HepG2 (cell line): ENCODE measurements around the gene PNPLA2. TPM values are rescaled to one million over a fixed set of nuclear protein-coding genes. Genes with fewer than 3 reads are reported as not detected.
A peak's percentile ranks its signal among the peaks of the same experiment; 100 is the strongest.

Source experiments
- ATAC-seq: fragments of 200-7000 bp; cut with Tn5 transposase; 3 replicates; pipeline ENCODE4 v1.9.1; 2020; ENCODE audit warnings: mild to moderate bottlenecking, moderate library complexity
- BruUV-seq: library from RNA; stranded (reverse); fragments of 400-500 nt; replicated peaks from 2 replicates; lab custom pipeline; 2021; lab: Mats Ljungman, UMichigan
- CTCF ChIA-PET: fragments of 300-600 bp; formaldehyde crosslinking; extraction: SDS; loops from one replicate; lab custom pipeline; 2021; ENCODE audit warnings: low total read pairs, inconsistent platforms, low intra/inter-chr PET ratio; lab: Yijun Ruan, JAX
- POLR2A ChIA-PET: fragments of 350-600 bp; sonication (Branson Sonifier 250); formaldehyde crosslinking; loops from one replicate; lab custom pipeline; 2020; ENCODE audit warnings: antibody characterized with exemption, inconsistent platforms; lab: Yijun Ruan, JAX
- DNase-seq: peaks from one replicate; pipeline ENCODE4 v3.0.0-alpha.2; 2015; ENCODE audit warnings: low spot score
- FAIRE-seq: peaks from 3 replicates; lab custom pipeline; 2011; peaks lifted over from hg19 to GRCh38; lab: Jason Lieb, UNC
- H2AFZ ChIP-seq: one replicate; pipeline ENCODE4 v1.6.1; 2011; ENCODE audit warnings: low read length, inconsistent platforms
- H3K27ac ChIP-seq: fragments of 300-600 bp; 3 replicates; pipeline ENCODE4 v1.8.0; 2011; ENCODE audit warnings: mixed run types, mild to moderate bottlenecking, mixed read lengths, low read length, inconsistent platforms; ENCODE audit not compliant: insufficient read depth; ENCODE audit errors: extremely low read length
- H3K27me3 ChIP-seq, 2 experiments: fragments of 200-600 bp in 1 of 2; 2 replicates in 1 of 2; 3 replicates in 1 of 2; pipeline versions ENCODE4 v1.6.0 to v1.8.0; 2011; ENCODE audit warnings: low read length in 2 of 2, mild to moderate bottlenecking in 2 of 2, moderate library complexity in 2 of 2, inconsistent platforms in 1 of 2; ENCODE audit not compliant: insufficient read depth in 2 of 2, control insufficient read depth in 1 of 2
- H3K36me3 ChIP-seq, 2 experiments: fragments of 200-600 bp in 1 of 2; replicated peaks in 1 of 2; 2 replicates in 1 of 2; 3 replicates in 1 of 2; pipeline versions ENCODE4 v1.5.1 to v1.8.0; 2011; ENCODE audit warnings: low read length in 2 of 2, inconsistent platforms in 1 of 2; ENCODE audit not compliant: insufficient read depth in 2 of 2, control insufficient read depth in 1 of 2
- H3K4me1 ChIP-seq: 2 replicates; pipeline ENCODE4 v1.5.1; 2012; ENCODE audit warnings: low read length, inconsistent platforms; ENCODE audit not compliant: insufficient read depth
- H3K4me2 ChIP-seq: 2 replicates; pipeline ENCODE4 v1.6.0; 2011; ENCODE audit warnings: low read depth, low read length, inconsistent platforms
- H3K4me3 ChIP-seq, 3 experiments: fragments of 200-600 bp in 1 of 3; sonication (generic), shearing (Covaris generic) in 1 of 3; replicated peaks in 1 of 3; 2 replicates each; pipeline ENCODE4 v1.5.1; 2011 to 2016; ENCODE audit warnings: low read length in 3 of 3, inconsistent platforms in 2 of 3, low read depth in 2 of 3, mild to moderate bottlenecking in 2 of 3, control low read depth in 1 of 3, mixed read lengths in 1 of 3; ENCODE audit not compliant: insufficient read depth in 1 of 3
- H3K79me2 ChIP-seq: one replicate; pipeline ENCODE4 v1.6.1; 2011; ENCODE audit warnings: low read length, inconsistent platforms; ENCODE audit not compliant: insufficient read depth
- H3K9ac ChIP-seq: 2 replicates; pipeline ENCODE4 v1.6.0; 2011; ENCODE audit warnings: mild to moderate bottlenecking, low read depth, low read length, inconsistent platforms; ENCODE audit not compliant: insufficient read depth
- H3K9me3 ChIP-seq: 2 replicates; pipeline ENCODE4 v1.5.1; 2012; ENCODE audit warnings: mild to moderate bottlenecking, low read length
- H4K20me1 ChIP-seq: 2 replicates; pipeline ENCODE4 v1.6.0; 2011; ENCODE audit warnings: inconsistent platforms, mild to moderate bottlenecking, low read length, moderate library complexity; ENCODE audit not compliant: insufficient read depth
- ARID3A ChIP-seq: IDR thresholded peaks from 2 replicates; pipeline ENCODE4 v1.6.1; 2012; ENCODE audit warnings: low read depth, low read length, improper control_type of control experiment
- ATRX ChIP-seq: sonication (generic); formaldehyde crosslinking; IDR thresholded peaks from 2 replicates; pipeline ENCODE4 v1.4.0; 2020; ENCODE audit warnings: missing genetic modification reagents, borderline replicate concordance
- EHMT2 ChIP-seq: fragments of 200-600 bp; sonication (generic); IDR thresholded peaks from 2 replicates; pipeline ENCODE4 v1.7.0; 2017; ENCODE audit warnings: antibody characterized with exemption, low read depth, low read length, borderline replicate concordance
- KLF13 ChIP-seq: sonication (generic); formaldehyde crosslinking; IDR thresholded peaks from 2 replicates; pipeline ENCODE4 v1.4.0; 2020; ENCODE audit warnings: mild to moderate bottlenecking, missing genetic modification reagents
- NFYC ChIP-seq: IDR thresholded peaks from 2 replicates; pipeline ENCODE4 v1.6.1; 2016; ENCODE audit warnings: missing genetic modification reagents, missing compliant biosample characterization
- PRDM10 ChIP-seq: sonication (generic); formaldehyde crosslinking; IDR thresholded peaks from 2 replicates; pipeline ENCODE4 v1.4.0; 2020; ENCODE audit warnings: low read depth, missing genetic modification reagents
- RNF2 ChIP-seq: fragments of 450-650 bp; conservative IDR thresholded peaks from 2 replicates; pipeline ENCODE4 v1.6.1; 2016; ENCODE audit warnings: low read depth
- ZBTB42 ChIP-seq: sonication (generic); formaldehyde crosslinking; IDR thresholded peaks from 2 replicates; pipeline ENCODE4 v1.5.0; 2020; ENCODE audit warnings: mild to moderate bottlenecking, missing genetic modification reagents
- ZHX1 ChIP-seq: sonication (generic); formaldehyde crosslinking; IDR thresholded peaks from 2 replicates; pipeline ENCODE4 v1.8.1; 2022; ENCODE audit warnings: low read depth, mild to moderate bottlenecking, missing genetic modification reagents
- ZKSCAN8 ChIP-seq: IDR thresholded peaks from 2 replicates; pipeline ENCODE4 v1.6.1; 2016; ENCODE audit warnings: borderline replicate concordance, missing genetic modification reagents, missing compliant biosample characterization
- ZNF788 ChIP-seq: sonication (generic); formaldehyde crosslinking; IDR thresholded peaks from 2 replicates; pipeline ENCODE4 v1.5.0; 2020; ENCODE audit warnings: mild to moderate bottlenecking, missing genetic modification reagents, borderline replicate concordance
- ZNF879 ChIP-seq: sonication (generic); formaldehyde crosslinking; IDR thresholded peaks from 2 replicates; pipeline ENCODE4 v1.8.1; 2023; ENCODE audit warnings: missing genetic modification reagents
- ZSCAN25 ChIP-seq: sonication (generic); formaldehyde crosslinking; IDR thresholded peaks from 2 replicates; pipeline ENCODE4 v1.8.0; 2022; ENCODE audit warnings: mild to moderate bottlenecking, missing genetic modification reagents
- WGBS: methylation state at CpG from one replicate; pipeline ENCODE4 v1.1.6; 2017; ENCODE audit warnings: low lambda C conversion rate; 5-methylcytosine and 5-hydroxymethylcytosine counted together
- in situ Hi-C: cut with HindIII; loops from 2 replicates; pipeline ENCODE4 v1.10.0; 2017; ENCODE audit warnings: low pct_unique_long_range_greater_than_20kb; ENCODE audit not compliant: extremely low pct_ligation_motif_present
- intact Hi-C: fragments of 100-400 bp; cut with micrococcal nuclease; formaldehyde crosslinking; loops from one replicate; pipeline ENCODE4 v1.10.0; 2022; ENCODE audit not compliant: unreplicated experiment
- polyA plus RNA-seq, 8 experiments: library from polyadenylated mRNA; depleted of rRNA in 3 of 8; stranded (reverse) in 7 of 8; unstranded in 1 of 8; fragments of >200 nt; fragmentation: Illumina TruSeq in 4 of 8; extraction: Trizol in 4 of 8; gene quantifications; 2 replicates each; pipeline versions ENCODE4 v1.2.1 to v1.2.3, GENCODE V29; 2011 to 2016; ENCODE audit warnings: low read depth in 4 of 8, missing spikeins in 1 of 8, mixed read lengths in 1 of 8; ENCODE audit not compliant: insufficient read depth in 1 of 8
- total RNA-seq, 5 experiments: library from RNA; depleted of rRNA; stranded (reverse); fragments of >200 nt; fragmentation: Illumina TruSeq; extraction: Trizol; gene quantifications; 2 replicates each; pipeline ENCODE4 v1.2.3, GENCODE V29; 2016; ENCODE audit warnings: low read depth in 1 of 5

Gene PNPLA2
- total and polyA plus RNA-seq, 2 of the 13 experiments (the other 11 are each of a cell fraction or from before 2014, with no cell fraction given): 10.5 to 43.2 TPM

- ChIA-PET POLR2A (interaction anchor here (1.0 to 16.1 kb wide), 4 partner anchors 11 to 54 kb away, joined by 3 to 264 read pairs (median 80); partner anchors contain the start of genes PNPLA2, POLR2L, RPLP2 and TSPAN4), CTCF (no interaction called here)
- H3K4me1 ChIP-seq: peaks cover 79% of the 10 kb centered on the region
- peak overlapping the region; percentile 28 to 75 (median 49) for H3K4me3 ChIP-seq
- no TSS peak for BruUV-seq
- peaks cover 11% of the 10 kb centered on the region for H3K79me2 ChIP-seq
- peak overlapping the region; percentile 37 for H3K9ac ChIP-seq
- peak; percentile 49 for FAIRE-seq
- in situ Hi-C loops: no loop called here
- no peak overlapping the region for H2AFZ ChIP-seq
- WGBS: 1% methylated on average over 15 of the region's 78 CpGs
- H3K4me2 ChIP-seq: peak overlapping the region; percentile 78
- H3K9me3 ChIP-seq: no peaks in the 10 kb centered on the region
- no peaks in the 10 kb centered on the region for H3K36me3 ChIP-seq
- no peaks in the 10 kb centered on the region for H3K27me3 ChIP-seq
- intact Hi-C loops: no loop called here
- no peak overlapping the region for H3K27ac ChIP-seq
- ATAC-seq: peak; percentile 58
- peak; percentile 74 for DNase-seq
- peaks cover 7% of the 10 kb centered on the region; the same call in 1 of the 2 replicates for H4K20me1 ChIP-seq
- TF ChIP-seq NFYC (no peak; the same call in 1 of the 2 replicates), ZSCAN25 (CRISPR knock-in tag) (no peak; the same call in 1 of the 2 replicates), ZNF788 (CRISPR knock-in tag) (no peak; the same call in 1 of the 2 replicates), ATRX (CRISPR knock-in tag) (no peak), EHMT2 (no peak), ZKSCAN8 (CRISPR knock-in tag) (no peak), RNF2 (peak; percentile 42; the same call in 1 of the 2 replicates), ZHX1 (no peak), ARID3A (no peak), PRDM10 (CRISPR knock-in tag) (no peak), ZNF879 (CRISPR knock-in tag) (no peak), KLF13 (CRISPR knock-in tag) (peak; percentile 59; the same call in 1 of the 2 replicates), ZBTB42 (CRISPR knock-in tag) (no peak)
These were observed 11.8 kb downstream of the PNPLA2 start for GRCh38 chr11:830295-831117.
